Superior temporal gyrus (tissue), 1 donor: Measurements from ENCODE around the gene HACL1.

ENCODE experiments used
- DNase-seq: peaks from one replicate; pipeline ENCODE4 v3.0.0-alpha.2; 2016; ENCODE audit errors: extremely low spot score

The HACL1 gene

GRCh38 chr3:15601399-15602145 is at the start of gene HACL1, which contains the start of gene BTD:
HACL1 (minus strand) TSS chr3:15601569; CDS start chr3:15601463, 106 bp downstream.
BTD (plus strand) TSS chr3:15601745; CDS start chr3:15635440, 33,695 bp downstream.
- peak; percentile 100 for DNase-seq

DNA sequence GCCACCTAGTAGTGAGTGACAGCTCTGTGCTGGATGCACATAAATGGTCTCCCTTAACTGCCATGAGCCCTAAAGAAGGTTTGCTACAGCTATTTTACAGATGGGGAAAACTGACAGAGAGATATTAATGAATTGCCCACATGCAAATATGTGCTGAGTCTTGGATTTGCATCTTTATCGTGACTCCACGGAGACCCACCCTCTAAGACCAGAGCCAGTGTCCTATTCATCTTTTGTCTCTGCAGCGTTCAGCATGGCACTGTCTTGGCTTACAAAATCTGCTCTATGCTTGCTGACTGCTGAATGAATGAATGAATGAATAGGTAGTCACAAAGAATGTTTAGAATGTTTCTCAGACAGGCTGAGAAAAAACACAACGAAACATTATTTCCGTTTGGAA is 48.5 kb upstream of the HACL1 start:
- no peak for DNase-seq

GRCh38 chr3:15649341-15649740 is 48.0 kb upstream of the HACL1 start:
- no peak for DNase-seq

DNA sequence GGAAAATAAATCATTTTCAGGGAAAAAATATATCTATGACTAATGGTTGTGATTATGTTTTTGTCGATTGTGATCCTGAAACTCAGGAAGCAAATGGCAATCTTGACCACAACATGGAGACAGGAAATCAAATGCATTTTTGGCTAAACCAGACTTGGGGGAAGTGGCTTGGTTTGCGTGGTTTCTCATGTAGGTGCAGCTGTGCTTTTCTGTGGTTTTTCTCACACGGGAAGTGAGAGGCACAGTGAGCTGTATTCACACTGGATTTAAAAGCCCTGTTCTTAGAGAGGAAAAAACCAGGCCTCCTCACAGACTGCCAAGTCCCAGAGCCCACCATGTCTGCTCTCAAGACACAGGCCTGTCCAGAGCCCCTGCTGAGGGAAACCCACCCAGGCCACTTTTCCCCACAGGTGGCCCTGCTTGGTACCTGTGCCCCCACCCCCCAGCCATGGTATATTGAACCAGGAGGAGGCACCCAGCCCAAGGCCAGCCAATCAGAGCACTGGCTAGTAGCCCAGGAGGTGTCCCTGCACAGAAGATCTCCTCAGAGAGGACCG is 46.3 kb upstream of the HACL1 start:
- DNase-seq = peak; percentile 59

- peak; percentile 46 for DNase-seq
Measured at GRCh38 chr3:15646851-15647511, 45.6 kb upstream of the HACL1 start.

DNA sequence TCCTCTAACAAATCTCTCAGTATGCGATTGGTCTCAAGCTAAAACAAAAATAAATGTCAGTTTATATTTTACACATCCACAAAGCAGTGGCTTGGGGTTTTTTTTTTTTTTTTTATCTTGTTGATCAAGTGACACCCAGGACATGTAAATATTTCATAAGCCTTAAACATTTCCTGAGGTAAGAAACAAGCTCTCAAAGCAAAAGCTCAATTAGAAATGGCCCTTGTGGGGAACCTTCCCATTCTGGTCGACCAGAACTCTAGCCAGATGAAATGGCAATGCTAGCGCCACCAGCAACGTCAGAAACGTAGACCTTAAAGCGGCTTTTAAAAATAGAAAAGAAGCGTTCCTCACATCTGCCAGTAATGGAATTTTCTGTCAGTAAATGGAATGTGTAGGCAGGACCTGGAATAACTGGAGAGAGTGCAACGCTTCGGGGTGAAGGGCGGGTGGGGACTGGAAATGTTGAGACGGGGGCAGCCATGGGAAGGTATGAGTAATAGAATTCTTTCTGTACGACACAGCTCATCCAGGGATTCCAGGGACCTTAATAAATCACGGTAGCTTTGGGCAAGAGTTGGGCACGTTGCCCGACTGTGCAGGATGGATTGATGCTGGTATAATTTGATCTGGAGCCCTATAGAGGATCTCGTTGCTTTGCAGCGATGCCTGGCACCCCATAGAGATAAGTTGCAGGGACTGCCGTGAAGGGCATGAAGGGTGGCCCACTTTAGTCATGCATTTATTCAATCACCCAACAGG is 44.6 kb upstream of the HACL1 start:
- no peak for DNase-seq

DNA sequence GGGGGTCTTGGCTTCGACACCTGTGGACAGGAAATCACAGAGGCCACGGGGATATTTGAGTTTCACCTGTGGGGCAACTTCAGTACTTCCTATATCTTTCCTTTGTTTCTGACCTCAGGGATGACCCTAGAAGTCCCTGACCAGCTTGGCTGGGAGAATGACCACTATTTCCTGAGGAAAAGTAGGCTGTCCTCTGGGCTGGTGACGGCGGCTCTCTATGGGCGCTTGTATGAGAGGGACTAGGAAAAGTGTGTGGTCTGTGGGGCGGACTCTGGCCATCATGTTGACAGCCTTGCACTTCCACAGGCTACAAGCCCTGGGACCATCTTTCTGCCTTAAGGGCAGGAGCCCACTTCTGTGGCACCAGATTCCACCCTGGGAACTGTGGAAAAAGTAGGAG is 43.9 kb upstream of the HACL1 start:
- no peak for DNase-seq

DNA sequence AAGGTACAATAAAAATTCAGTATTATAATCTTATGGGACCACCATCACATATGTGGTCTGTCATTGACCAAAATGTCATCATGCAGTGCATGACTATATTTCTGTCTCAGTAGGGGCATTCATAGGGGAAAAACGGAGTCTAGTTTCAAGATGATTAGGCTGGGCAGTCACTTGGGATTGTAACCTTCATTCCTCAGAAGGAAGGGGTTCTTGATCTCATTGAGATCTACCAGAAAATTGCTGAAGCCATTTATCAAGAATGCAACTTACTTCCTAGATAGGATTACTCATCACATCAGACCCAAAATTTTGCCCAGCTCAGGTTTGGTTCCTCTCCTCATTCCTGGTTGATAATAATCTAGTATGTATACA is 37.5 kb upstream of the HACL1 start:
- DNase-seq = no peak

DNA sequence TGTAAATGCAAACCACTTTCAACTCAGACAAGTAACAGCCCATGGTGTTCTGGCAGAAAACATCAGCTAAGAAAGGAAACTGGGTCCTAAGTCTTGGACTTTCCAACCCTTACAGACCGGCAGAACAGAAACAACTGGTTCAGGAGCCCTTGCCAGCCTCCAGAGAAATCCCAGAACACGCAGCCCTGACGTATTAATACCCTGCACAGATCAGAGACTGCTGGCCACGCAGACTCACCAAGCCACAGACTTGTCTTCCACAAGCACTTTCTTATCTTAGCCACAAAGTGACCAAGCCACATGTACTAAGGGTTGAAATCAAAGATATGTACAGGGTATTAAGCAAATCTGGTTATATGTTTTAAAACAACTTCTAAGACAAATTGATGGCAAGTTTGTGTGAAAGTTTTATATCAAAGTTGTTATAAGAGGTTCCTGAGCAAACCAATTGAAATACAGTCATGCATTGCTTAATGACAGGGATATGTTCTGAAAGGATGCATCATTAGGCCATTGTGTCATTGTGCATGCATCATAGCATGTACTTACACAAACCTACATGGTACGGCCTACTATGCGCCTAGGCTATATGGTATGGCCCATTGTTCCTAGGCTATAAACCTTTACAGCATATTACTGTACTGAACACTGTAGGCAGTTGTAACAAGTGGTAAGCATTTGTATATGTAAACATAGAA is 37.0 kb upstream of the HACL1 start:
- DNase-seq = no peak

DNA sequence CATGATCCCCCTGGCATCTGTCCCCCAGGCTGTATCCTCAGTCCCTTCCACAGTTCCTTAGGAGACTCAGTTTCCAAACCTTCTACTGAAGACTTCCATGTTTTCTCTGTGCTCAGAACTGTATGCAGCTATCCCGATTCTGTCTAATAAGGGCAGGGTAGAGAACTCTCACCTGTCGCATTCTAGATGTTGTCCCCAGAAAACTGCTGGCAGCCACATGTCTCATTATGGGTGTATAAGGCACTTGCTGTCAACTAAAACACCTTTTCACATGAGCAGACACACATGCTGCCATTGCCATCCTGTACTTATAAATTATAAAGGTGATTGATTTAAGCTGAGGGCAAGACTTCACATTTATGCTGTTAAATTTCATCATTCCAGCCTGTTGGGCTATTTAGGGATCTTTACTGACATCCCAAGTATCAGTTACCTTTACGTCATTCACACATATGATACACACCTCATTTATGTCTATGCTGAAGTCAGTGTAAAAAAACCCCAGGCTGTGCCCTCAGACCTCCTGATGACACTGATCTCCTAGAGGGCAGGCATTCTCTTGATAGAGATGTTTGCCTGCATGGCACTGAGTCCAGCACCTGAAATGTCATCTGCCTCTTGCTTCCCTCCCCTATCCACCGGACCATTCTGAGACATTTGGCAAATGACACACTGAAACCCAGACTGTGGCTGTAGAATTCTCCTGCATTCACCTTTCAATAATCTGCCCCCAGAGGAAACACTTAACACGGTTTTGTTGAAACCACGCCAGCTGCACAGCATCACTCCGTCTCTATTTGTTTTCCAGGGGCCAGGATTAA is 36.0 kb upstream of the HACL1 start:
- DNase-seq = no peak

GRCh38 chr3:15636028-15636709 is 34.8 kb upstream of the HACL1 start:
- no peak for DNase-seq

DNA sequence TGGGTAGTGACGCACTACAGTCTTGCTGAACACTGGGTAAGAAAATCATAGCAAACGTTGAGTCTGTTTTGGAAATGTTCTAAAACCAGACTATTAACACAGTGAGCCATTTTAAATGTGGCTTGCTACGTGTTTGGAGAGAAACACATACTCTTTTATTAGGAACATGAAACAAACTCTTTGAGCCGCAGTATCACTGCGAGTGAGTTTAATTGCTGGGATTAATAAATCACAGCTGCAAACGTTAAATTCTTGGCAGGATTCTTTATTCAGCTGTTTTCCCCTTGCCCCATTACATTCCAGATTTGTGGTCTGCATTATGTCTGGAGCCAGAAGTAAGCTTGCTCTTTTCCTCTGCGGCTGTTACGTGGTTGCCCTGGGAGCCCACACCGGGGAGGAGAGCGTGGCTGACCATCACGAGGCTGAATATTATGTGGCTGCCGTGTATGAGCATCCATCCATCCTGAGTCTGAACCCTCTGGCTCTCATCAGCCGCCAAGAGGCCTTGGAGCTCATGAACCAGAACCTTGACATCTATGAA is 33.8 kb upstream of the HACL1 start:
- peak; percentile 80 for DNase-seq

DNA sequence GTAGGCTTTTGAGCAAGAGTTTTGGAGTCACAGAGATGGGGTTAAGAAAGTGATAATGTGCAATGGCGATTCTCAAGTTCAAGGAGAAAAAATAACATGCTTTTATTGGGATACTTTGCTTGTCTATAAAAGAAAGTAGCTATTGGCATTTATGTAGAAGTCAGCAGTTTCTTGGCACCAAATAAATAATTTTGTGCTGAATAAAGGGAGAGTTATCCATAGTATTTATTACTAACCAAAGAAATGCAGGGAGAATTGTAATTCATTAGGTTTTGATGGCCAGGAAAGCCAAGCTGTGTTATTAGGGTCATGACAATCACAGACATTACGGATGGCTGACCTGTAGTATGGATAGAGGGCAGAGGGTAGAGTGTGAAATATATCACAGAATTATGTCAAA is 33.3 kb upstream of the HACL1 start:
- DNase-seq = no peak

DNA sequence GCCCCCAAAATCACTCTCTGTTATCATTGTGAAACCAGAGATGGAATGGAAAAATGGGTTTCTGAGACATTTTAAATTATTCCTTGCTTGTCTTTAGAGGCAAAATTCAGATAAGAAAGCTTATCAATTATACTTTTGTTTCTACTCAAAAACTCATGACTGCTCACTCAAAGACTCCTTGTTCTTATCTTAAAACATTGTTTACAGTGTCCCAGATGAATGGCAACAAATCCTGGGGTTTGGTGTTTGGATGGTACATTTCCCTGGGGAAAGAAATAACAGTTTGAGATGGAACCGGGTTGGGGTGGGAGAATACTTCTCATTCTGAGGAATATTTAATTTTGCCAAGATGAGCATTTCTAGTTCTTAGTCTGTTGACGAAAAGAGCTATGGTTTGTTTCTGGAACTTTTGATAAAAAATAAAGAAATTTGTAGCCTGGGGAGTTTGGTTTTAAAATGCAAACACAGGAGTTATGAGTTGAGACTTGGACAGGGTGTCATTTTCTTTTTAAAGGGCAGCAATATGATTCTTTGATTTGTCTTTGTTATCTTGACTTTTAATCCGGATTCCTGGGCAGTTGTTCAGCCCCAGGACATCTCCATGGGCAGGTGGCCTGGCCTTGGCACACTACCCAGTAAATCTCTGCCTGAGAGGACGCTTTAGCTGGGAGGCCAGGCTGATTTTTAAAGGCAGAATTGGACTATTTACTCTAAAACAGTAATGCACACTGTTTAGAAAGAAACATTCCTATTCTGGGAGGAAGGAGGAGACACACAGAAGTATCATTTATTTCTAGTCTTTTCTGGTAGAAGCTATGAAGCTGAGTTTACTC is 32.6 kb upstream of the HACL1 start:
- peak; percentile 60 for DNase-seq

- no peak for DNase-seq
Measured at GRCh38 chr3:15633159-15633558, 31.8 kb upstream of the HACL1 start.

DNA sequence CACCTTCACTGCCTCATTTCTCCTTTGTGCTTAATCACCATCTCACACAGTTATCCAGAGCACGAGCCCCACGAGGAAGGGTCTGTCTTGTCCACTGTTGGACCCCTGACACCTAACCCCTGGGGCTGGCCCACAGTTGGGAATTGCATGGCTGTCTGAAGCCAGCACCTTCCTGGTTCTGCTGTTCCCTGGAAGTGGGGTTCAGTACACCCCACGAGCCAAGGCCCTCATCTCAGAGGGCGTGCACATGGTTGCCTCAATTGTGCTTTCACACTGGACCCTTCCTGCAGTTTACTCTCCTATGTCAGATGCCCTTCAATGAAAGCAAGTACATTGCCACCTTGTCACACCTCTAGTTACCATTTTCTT is 30.8 kb upstream of the HACL1 start:
- no peak for DNase-seq

DNA sequence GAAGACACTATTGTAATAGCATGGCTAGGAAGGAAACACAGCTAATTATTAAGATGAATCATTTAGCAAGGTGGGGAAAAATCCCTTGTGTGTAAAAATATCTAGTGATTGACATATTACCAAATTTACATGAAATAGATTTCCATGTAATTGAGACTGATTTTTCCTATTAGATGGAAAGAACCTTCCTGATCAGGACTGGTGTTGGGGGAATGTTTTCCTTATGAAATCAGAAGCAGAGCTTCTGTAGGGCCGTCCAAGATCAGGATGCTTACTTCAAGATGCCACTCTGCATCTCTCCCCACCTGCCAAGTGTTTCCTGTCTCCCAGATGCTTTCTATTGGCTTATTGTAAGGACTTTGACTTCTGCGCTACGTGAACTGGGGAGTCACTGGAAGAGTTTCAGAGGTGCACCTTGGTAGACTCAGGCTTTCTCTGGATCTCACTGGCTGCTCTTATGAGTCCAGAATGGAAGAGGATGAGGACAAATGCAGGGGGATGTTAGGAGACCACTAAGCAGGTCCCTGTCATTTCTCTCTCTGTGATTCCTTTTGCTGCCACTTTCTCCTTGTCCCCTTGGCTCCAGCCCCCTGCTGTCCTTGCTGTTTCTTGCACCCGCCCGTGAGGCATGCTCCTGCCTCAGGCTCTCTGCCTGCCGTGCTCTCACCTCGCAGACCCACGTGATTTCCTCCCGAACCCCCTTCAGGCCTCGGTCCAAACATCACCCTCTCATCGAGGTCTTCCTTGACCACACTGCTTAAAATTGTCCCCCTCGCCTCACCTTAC is 30.2 kb upstream of the HACL1 start:
- DNase-seq = peak; percentile 55

DNA sequence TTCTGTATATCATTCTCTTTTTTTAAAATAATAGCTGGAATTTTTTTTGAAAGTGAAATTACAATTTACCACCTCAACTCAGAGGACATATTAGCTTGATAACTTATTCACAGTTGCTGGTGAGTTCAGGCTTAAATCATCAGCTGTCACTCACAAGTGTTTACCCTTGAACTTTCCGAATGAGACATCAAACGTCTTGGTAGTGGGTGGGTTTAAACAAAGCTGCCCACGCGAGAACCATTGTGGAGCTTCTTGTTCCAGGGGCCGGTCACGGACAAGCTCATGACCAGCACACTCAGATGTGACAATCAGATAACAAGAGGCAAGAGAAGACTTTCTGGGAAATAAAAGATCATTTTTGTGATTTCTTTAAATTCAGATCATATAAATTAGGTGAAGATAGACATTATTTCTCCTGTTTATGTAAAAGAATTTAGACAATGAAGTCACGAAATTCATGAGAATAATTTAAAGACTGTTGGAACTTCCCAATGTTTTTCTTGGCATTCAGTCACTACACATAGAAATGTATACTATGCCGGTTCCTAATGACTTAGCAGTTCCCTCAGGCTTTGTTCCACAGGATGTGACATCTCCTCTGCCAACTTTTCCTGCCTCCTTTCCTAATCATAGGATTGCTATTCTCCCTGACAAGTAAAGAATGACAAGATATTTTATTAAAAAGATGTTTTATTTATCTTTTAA is 29.4 kb upstream of the HACL1 start:
- peak; percentile 77 for DNase-seq
